GM21786 (cell line): ENCODE data around the gene BIRC5.
"Not testable (repeated sequence)": the region's sequence is repeated elsewhere in the genome, so short reads cannot be mapped to it uniquely, and the experiment has no call there.

ENCODE experiments used
- ATAC-seq: cut with Tn5 transposase; IDR thresholded peaks from one replicate; pipeline ENCODE4 v1.9.1; 2021; ENCODE audit not compliant: unreplicated experiment

The BIRC5 gene

DNA sequence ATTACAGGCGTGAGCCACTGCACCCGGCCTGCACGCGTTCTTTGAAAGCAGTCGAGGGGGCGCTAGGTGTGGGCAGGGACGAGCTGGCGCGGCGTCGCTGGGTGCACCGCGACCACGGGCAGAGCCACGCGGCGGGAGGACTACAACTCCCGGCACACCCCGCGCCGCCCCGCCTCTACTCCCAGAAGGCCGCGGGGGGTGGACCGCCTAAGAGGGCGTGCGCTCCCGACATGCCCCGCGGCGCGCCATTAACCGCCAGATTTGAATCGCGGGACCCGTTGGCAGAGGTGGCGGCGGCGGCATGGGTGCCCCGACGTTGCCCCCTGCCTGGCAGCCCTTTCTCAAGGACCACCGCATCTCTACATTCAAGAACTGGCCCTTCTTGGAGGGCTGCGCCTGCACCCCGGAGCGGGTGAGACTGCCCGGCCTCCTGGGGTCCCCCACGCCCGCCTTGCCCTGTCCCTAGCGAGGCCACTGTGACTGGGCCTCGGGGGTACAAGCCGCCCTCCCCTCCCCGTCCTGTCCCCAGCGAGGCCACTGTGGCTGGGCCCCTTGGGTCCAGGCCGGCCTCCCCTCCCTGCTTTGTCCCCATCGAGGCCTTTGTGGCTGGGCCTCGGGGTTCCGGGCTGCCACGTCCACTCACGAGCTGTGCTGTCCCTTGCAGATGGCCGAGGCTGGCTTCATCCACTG, at the start of gene BIRC5:
BIRC5 (plus strand) TSS at position 238 of the 690 bp plus-strand sequence; CDS start at position 302, 64 bp downstream.
- no peak for ATAC-seq

DNA sequence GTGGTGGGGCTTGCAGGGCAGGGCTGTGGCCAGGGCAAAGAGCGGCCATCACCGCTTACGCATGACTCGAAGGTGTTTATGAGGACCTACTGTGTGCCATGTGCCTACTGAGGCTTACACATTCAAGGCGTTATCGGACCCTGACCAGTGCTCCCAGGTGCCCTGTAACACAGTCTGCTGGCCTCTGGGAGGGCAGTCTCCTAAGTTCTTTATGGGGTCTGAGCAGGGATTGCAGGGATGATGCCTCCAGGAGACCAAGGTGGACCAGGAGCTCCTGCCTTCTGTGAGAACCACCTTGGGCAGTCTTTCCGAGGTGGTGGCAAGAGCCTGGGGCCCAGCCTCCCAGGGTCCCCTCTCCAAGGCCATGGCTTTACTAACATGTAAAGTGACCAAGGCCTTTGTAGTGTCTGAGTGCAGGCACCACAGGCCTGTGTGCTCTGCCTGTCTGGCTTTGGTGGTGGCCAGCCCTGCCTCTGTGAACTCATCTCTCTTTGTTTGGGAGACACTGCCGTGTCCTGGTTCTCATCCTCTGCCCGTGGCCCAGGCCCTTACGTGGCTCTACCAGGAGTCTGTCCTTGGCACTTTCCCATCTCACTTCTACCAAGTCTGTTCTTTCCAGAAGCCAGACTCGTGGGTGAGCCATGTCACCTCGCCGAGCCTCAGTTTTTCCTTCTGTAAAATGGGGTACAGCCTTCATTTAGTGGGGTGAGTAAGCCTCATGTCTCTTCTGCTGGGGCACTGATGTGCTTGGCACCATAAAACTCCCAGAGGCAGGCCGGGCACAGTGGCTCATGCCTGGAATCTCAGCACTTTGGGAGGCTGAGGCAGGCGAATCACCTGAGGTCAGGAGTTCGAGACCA, 49.1 kb upstream of the BIRC5 start:
- no peak for ATAC-seq

DNA sequence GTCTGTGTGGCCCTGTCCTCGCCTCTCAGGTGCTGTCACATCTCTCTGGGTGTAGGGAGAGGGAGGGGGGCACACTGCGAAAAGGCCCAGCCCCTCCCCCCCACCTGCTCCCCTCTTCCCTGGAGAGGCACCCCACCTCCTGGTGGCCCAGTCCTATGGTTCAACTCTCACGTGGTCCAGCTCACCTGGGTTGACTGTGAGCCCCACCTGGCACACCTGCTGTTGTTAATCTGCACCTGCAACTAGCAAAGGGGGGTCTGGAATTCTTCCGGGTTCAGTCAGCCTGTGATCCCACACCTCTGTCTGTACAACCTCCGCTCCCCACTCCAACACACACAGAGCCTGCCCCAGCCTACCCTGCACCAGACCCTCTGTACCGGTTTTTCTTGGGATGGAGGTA, 47.6 kb upstream of the BIRC5 start:
- no peak for ATAC-seq

DNA sequence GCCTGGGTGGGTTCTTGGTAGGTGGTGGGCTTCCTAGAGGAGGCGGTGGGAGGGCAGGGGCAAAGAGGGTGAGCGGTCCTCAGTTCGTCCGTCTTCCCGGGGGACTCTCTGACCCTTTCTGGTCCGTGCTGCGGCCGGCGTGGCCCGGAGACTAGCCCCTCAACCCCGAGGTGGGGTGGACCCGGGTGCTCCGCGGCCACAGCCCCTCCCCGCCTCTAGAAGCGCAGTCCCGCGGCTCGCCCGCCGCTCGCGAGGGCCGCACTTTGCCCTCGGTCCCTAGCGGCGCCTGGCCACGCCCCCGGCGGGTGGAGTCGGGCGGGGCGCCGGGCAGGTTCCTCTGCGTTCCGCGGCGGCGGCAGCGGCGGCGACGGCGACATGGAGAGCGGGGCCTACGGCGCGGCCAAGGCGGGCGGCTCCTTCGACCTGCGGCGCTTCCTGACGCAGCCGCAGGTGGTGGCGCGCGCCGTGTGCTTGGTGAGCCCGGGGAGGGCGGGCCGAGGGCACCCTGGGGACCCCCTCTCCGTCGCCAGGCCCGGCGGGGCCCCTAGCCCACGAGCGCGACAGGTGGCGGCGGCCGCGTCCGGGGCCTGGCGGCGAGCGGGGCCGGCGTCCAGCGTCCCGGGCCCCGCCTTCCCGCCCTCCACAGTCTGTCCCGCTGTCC, 45.7 kb upstream of the BIRC5 start, which contains the start of gene SYNGR2:
SYNGR2 (plus strand) TSS at position 340 of the 661 bp plus-strand sequence; CDS start at position 376, 36 bp downstream.
- ATAC-seq = peak; percentile 36

- ATAC-seq = no peak
Observed at GRCh38 chr17:78168903-78169793, 44.9 kb upstream of the BIRC5 start.

DNA sequence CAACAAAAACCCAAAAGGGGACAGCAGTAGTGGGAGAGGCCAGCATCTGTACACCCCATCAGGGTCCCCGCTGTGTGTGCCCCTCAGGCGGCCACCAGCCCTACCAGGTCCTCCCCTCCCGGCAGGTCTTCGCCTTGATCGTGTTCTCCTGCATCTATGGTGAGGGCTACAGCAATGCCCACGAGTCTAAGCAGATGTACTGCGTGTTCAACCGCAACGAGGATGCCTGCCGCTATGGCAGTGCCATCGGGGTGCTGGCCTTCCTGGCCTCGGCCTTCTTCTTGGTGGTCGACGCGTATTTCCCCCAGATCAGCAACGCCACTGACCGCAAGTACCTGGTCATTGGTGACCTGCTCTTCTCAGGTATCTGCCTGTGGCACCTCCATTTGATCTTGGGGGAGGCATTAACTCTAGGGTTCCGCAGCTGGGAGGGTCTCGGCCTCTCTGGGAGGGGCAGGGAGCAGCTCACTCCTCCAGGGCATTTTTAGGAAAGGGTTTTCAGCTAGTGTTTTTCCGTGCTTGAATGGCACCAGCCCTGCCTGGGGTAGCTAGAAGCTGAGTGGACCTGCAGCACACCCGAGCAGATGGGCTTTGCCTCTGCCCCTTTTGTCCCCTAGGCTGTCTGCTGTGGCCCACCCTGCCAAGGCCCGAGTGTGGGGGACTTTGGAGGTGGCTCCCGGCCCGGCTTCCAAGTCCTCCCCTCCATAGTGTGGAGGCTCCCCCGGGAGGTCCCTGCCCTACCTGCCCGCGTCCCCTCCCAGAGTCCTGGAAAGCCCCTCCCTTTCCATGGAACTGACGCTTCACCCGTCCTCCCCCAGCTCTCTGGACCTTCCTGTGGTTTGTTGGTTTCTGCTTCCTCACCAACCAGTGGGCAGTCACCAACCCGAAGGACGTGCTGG, 43.1 kb upstream of the BIRC5 start:
- ATAC-seq = no peak

GRCh38 chr17:78171591-78172248, 42.3 kb upstream of the BIRC5 start:
- not testable (repeated sequence) for ATAC-seq

DNA sequence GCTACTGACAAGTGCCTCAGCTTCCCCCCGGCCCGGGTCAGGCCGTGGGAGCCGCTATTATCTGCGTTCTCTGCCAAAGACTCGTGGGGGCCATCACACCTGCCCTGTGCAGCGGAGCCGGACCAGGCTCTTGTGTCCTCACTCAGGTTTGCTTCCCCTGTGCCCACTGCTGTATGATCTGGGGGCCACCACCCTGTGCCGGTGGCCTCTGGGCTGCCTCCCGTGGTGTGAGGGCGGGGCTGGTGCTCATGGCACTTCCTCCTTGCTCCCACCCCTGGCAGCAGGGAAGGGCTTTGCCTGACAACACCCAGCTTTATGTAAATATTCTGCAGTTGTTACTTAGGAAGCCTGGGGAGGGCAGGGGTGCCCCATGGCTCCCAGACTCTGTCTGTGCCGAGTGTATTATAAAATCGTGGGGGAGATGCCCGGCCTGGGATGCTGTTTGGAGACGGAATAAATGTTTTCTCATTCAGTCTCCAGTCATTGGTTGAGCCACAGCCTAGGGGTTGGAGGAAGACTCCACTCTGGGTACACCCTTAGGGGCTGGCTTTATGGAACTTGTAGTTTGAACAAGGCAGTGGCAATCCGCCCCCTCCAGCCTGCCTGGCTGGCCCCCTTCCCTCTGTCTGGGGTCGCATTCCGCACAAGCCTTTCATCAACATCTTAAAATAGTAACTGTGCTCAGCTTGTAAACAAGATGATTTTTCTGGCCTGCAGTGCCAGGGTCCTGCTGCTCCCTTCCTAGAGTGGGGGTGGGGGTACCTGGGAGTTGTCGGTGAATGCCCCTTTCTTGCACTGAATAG, 41.6 kb upstream of the BIRC5 start:
- ATAC-seq = no peak

DNA sequence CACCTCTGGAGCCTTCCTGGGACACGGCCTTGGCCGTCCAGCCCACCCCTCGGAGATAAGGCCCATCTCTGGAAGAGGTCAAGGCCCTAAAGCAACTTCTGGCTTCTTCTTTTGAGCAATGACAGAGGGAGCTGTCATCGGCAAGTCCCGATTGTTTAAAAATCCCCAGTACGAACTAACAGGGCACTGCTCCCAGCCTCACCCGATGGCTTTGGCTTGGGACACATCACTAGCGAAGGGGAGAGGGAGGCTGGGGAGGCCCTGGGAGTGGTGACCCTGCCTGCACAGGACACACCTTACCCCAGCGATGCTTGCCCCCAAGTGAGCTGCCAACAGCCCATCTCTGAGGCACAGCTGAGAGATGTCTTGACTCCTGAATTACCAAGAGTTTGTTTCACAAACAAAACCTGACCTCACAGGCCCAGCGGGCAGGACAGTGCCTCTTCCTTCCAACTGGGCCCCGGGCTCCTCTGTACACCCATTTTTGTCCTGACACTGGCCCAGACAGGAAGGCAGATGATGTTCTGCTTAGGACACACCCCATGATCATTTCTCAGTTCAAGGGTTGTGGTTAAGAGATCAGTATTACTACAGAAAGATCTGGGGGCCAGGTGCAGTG, 40.8 kb upstream of the BIRC5 start:
- ATAC-seq = peak; percentile 51

GRCh38 chr17:78174346-78174869, 39.6 kb upstream of the BIRC5 start:
- ATAC-seq = no peak

DNA sequence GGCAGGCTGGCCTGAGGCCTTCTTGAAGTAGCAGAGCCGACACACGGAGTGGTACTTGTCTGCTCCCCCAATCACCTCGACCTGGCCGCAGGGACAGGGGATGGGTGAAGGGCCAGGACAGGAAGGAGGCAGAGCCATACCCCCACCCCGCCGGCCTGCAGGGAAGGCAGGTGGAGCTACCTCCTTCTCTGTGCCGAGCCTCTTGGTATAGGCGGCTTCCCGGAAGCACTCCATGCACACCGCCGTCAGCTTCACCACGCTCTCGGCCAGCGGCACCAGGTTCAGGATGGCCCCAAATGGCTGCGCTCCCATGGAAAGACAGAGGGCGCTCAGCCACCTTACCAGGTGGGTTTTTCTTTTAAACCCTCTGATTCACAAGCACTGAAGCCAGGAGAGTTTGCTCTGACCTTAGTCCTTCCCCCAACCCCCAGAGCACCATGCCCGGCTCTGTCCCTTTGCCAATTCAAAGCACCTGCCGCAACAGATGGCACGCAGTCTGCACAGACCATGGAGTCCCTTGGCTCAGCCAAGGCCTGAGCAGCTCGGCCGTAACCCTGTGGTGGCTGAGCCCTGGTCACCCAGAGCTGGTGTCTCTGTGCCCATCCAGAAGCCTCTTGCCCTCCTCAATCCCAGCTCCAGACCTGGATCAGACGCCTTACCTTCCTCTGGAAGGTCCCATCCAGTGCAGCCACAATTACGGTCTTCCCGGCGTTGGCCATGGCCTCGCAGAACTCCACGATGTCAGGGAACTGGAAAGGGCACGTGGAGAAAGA, 39.0 kb upstream of the BIRC5 start:
- ATAC-seq = no peak

GRCh38 chr17:78175643-78175981, 38.4 kb upstream of the BIRC5 start:
- no peak for ATAC-seq

DNA sequence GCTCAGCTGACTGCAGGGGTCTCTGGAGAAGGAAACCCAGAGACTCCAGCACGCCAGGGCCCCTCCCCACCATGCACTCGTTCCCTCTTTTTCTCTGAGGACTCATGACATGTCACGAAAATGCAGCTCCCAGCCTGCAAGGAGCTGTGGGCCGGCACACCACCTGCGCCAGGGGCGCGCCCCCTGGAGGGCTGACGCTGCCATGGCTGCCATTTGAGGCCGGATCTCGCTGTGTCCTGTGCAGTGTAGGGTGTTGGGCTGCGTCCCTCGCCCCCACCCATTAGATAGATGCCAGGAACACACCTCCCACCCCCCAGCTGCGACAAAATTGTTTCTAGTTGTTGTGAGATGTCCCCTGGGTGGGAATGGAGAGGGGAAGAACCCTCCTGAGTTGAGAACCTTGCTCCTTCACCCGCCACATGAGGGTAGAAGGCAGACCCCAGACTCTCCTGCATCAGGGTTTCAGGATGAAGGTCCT, 37.5 kb upstream of the BIRC5 start:
- ATAC-seq = no peak

- ATAC-seq = no peak
Observed at GRCh38 chr17:78179372-78179771, 34.7 kb upstream of the BIRC5 start.

DNA sequence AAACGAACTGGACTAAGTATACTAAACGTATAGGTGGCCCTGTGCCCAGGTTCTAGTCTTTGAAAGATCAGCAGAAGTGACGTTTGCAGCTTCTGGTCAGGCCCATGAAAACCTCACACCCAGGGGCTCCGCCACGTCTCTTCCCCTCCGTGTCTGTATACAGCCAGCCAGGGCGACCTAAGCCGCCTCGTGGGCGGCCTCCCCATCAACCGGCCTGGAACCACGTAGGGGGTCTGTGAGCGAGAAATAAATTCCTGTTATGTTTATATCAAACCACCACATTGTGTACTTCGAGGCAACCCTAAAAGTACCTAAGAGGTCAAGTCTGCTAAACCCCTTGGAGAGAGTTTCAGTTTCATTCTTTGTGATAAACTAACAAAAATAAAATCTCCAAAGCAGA, 34.0 kb upstream of the BIRC5 start:
- ATAC-seq = no peak

GRCh38 chr17:78180508-78180907, 33.5 kb upstream of the BIRC5 start:
- no peak for ATAC-seq

GRCh38 chr17:78182504-78182903, 31.5 kb upstream of the BIRC5 start:
- ATAC-seq = no peak
